GM21786 (cell line): ENCODE results near the gene FBXO17.
"Not testable (repeated sequence)": the region's sequence is repeated elsewhere in the genome, so short reads cannot be mapped to it uniquely, and the experiment has no call there.

ENCODE experiments used
- ATAC-seq: cut with Tn5 transposase; IDR thresholded peaks from one replicate; pipeline ENCODE4 v1.9.1; 2021; ENCODE audit not compliant: unreplicated experiment

FBXO17 gene

GRCh38 chr19:38945562-38946228 is 29.8 kb downstream of the FBXO17 start:
- ATAC-seq = no peak

- no peak for ATAC-seq
Measured at GRCh38 chr19:38944981-38945506, 30.5 kb downstream of the FBXO17 start.

- no peak for ATAC-seq
Measured at GRCh38 chr19:38942471-38943181, 32.9 kb downstream of the FBXO17 start.

GRCh38 chr19:38941979-38942378 is 33.6 kb downstream of the FBXO17 start:
- no peak for ATAC-seq

- ATAC-seq = not testable (repeated sequence)
Measured at GRCh38 chr19:38941466-38941865, 34.1 kb downstream of the FBXO17 start.

GRCh38 chr19:38939957-38940356 is 35.6 kb downstream of the FBXO17 start:
- ATAC-seq = no peak

- ATAC-seq = no peak
Measured at GRCh38 chr19:38933544-38933943, 42.0 kb downstream of the FBXO17 start.

GRCh38 chr19:38932425-38933179 is 42.9 kb downstream of the FBXO17 start:
- ATAC-seq = no peak

GRCh38 chr19:38931521-38931793 is 44.1 kb downstream of the FBXO17 start:
- no peak for ATAC-seq

- ATAC-seq = peak; percentile 94
Measured at GRCh38 chr19:38930776-38931520, 44.6 kb downstream of the FBXO17 start, which contains the start of gene MRPS12. Gene MRPS12, plus strand, starts transcription at chr19:38930944. Its CDS starts 351 bp downstream, at chr19:38931295.

GRCh38 chr19:38929929-38930775 is 45.4 kb downstream of the FBXO17 start, which contains the start of gene SARS2:
Gene SARS2, minus strand, starts transcription at chr19:38930763. Its CDS starts 27 bp downstream, at chr19:38930736.
- ATAC-seq = peak; percentile 55

GRCh38 chr19:38928391-38929001 is 47.0 kb downstream of the FBXO17 start:
- ATAC-seq = no peak

- no peak for ATAC-seq
Measured at GRCh38 chr19:38924388-38924787, 51.2 kb downstream of the FBXO17 start.

GRCh38 chr19:38922482-38922881 is 53.1 kb downstream of the FBXO17 start:
- ATAC-seq = no peak

GRCh38 chr19:38921420-38922274 is 53.9 kb downstream of the FBXO17 start:
- ATAC-seq = no peak

GRCh38 chr19:38920602-38921419 is 54.7 kb downstream of the FBXO17 start:
- ATAC-seq = no peak

GRCh38 chr19:38919837-38920601 is 55.5 kb downstream of the FBXO17 start:
- no peak for ATAC-seq
